T-helper 9 cell (primary cell): ENCODE measurements around the gene CD2.
A peak's percentile ranks its signal among the peaks of the same experiment; 100 is the strongest.
"Not testable (repeated sequence)": the region's sequence is repeated elsewhere in the genome, so short reads cannot be mapped to it uniquely, and the experiment has no call there.

Experiments
- DNase-seq: peaks from one replicate; pipeline ENCODE4 v3.0.0-alpha.2; 2020

Gene CD2

GRCh38 chr1:116732726-116733125, 21.5 kb upstream of the CD2 start:
- no peak for DNase-seq

- DNase-seq: no peak
Measured at GRCh38 chr1:116733476-116734365, 20.5 kb upstream of the CD2 start.

GRCh38 chr1:116735246-116735645, 19.0 kb upstream of the CD2 start:
- no peak for DNase-seq

DNA sequence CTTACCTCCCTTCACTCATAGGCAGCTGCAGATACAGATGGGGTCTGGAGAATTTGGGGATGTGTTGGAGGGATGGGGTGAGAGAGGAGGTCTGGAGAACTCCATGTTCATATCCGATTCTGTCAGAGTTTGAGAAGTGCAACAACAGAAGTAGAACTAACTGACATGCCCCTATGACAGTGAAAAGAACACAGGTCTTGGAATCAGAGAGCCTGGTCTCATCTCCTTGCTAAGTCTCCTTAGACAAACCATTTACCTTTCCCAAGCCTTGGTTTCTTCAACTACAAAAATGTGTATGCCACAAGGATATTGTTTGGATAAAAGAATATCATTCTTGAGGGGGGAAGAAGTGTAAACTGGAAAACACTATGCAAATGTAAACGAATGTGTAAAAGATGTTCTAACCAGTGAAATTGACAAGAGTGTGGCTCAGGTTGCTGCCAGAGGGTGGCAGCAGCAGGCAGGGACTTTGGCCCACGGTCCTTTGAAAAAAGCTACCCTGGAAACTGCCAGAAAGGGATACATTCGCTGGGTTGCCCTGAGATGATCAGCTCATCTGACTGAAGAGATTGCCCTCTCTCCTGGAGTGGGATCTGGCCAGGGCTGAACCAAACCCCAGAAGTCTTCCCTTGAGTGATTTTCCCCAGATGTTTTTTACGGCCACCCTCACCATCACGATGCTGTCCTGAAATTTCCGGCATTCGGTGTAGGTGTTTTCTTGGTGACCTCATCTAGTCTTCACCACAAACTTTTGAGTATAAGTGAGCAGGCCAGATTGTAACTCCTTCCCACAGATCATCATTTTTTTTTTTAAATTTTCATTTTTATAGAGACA, 17.0 kb upstream of the CD2 start:
- DNase-seq: peak; percentile 54

GRCh38 chr1:116737855-116738321, 16.3 kb upstream of the CD2 start:
- peak; percentile 20 for DNase-seq

DNA sequence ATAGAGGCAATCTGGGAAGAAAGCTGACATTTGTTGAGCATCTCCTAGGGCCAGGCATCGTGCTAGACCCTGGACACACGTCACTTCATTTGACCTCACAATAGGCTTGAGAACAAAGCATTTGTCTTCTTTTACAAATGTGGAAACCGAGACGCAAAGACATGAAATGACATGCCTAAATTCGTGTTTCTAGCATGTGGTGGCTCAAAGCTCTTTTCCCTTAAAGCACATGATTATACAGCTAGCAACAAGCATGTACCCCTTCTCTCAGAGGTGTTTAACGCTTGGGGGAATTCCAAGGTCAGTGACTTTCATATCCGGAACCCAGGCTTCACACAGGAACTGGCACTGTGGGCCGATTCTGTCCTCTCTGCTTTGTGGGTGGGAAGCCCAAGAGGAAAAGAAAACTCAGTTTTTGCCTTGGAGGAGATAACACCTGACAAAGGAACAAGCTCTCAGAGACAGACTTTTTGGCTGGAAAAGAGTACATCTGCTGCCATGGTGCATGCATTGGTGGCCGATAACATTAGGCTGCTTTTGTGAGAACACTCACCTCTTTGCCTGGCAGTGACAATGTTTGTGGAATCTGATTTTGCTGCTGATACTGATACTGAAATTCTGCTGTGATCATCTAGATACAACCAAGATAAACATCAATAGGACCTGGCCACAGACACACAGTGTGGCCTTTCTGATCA, 15.4 kb upstream of the CD2 start:
- DNase-seq: peak; percentile 51

- DNase-seq: no peak
Measured at GRCh38 chr1:116739371-116740012, 14.7 kb upstream of the CD2 start.

GRCh38 chr1:116740296-116740695, 13.9 kb upstream of the CD2 start:
- no peak for DNase-seq

DNA sequence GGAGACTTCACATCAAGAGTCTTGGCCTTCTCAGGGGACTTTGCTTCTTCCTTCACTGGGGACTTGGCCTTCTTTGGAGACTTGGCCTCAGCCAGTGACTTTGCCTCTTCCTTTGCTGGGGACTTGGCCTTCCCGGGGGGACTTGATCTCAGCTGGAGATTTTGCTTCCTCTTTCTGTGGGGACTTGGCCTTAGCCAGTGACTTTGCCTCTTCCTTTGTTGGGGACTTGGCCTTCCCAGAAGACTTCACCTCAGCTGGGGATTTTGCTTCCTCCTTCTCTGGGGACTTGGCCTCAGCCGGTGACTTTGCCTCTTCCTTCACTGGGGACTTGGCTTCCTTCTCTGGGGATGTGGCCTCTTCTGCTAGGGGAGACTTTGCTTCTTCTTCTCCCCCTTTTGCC, 13.5 kb upstream of the CD2 start:
- DNase-seq: no peak

- DNase-seq: no peak
Measured at GRCh38 chr1:116741836-116742565, 12.2 kb upstream of the CD2 start.

GRCh38 chr1:116743535-116743934, 10.7 kb upstream of the CD2 start:
- DNase-seq: no peak

GRCh38 chr1:116748272-116748671, 6.0 kb upstream of the CD2 start:
- no peak for DNase-seq

DNA sequence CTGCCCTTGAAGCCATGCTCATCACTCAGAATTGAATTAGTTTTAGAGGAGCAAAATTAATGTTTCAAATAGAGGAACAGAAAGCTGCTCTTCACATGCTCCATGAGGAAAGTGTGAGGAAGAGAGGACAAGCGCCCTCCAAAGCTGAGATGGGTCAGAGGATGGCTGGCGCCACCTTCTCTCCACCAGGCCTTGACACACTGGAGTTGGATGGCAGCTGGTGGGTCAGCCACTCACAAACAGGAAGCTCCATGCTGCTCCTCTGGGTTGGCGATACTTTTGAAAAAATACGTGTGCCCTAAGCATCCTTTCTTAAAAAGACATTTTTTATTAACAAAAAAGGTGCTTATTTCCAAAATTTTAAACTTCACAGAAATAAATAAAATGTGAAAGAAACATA, 3.1 kb upstream of the CD2 start:
- DNase-seq: no peak

- no peak for DNase-seq
Measured at GRCh38 chr1:116751621-116752020, 2.6 kb upstream of the CD2 start.

DNA sequence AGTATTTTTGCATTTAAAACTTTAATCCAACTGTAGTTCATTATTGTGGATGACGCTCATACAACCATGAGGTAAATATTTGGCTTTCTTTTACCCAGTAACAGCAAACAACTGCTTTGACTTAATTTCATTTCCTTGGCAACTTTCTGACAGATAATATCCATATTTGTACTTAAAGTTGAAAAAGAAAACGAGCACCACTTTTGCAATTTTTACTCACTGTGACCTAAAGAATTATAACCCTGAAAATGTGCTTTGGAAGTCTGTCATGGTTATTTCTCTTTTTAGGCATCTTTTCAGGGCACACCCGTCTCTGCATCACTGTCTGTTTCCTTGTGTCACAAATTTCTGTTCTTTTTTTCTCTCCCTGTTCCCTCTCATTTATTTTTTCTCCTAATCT, 918 bp upstream of the CD2 start:
- DNase-seq: no peak

DNA sequence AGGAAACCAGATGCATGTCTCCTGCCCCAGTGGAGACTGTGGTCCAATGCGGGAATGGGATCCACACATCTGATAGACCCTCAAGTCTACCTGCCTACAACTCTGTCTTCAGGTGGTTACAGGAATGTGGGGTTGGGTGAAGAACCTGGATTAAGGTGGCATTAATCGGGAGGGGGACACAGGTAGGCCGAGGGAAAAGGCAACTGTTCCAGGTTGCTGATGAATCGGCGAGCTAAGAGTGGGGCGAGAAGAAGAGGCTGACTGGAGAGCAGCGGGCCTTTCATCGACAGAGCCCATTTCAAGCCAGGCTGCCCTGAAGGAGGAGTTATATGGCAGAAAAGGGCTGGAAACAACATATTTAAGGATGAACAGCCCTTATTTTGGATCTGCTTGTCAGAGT, 836 bp downstream of the CD2 start:
- DNase-seq: no peak

DNA sequence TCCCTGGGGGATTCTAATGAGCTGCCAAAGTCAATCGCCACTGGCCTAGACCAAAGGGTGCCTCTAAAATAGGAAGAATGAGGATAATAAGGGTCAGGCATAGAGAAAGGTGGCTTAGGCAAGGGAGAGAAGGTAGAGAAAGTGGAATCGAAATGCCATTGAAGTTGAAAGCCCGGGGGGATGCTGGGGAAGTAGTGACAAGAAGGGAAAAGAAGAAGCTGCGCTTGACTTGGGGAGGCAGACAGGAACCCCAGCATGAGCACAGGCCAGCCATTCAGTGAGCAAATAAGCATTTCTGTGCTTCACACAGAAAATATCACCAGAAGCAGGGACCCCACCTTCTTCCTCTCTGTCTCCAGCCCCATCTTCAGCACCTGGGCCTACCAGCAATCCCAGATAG, 1.5 kb downstream of the CD2 start:
- no peak for DNase-seq

- DNase-seq: not testable (repeated sequence)
Measured at GRCh38 chr1:116756092-116756491, 1.9 kb downstream of the CD2 start.

GRCh38 chr1:116758456-116758815, 4.2 kb downstream of the CD2 start:
- DNase-seq: not testable (repeated sequence)

DNA sequence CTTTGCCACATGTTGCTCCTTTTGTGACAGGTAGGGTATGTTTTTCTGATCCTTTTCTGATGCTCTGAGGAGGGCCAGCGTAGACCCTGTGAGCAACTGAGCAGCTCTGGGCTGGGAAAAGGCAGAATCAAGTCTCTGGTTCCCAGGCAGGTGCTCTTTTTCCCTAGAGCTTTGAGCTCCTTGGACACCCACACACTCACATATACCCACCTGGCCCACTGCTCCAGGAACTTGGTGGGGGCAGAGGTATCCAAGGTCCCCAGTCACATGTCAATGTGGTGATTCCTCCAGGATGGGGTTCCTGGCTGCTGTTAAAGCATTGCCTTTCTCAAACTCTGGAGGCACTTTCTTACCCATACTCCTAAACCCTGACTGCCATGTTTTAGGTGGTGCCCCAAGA, 5.4 kb downstream of the CD2 start:
- no peak for DNase-seq

DNA sequence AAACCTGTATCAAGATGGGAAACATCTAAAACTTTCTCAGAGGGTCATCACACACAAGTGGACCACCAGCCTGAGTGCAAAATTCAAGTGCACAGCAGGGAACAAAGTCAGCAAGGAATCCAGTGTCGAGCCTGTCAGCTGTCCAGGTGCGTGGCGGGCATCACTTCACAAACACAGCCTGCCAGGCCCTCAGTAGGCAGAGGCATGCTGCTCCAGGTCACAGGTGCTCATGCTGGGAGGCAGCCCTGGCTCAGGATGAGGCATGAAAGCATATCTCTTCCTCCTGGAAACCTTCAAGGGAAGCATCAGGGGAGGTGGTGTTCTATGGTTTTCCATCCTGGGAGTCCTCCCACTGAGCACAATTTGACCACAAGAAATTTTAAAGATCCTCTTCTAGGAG, 6.3 kb downstream of the CD2 start:
- DNase-seq: no peak
